IPS-15b (cell line): Measurements from ENCODE around the gene ORM1.

Source experiments
- H3K27me3 ChIP-seq: one replicate; pipeline ENCODE4 v1.6.1; 2013; ENCODE audit warnings: low read length; ENCODE audit not compliant: control insufficient read depth, insufficient read depth
- H3K36me3 ChIP-seq: one replicate; pipeline ENCODE4 v1.6.1; 2013; ENCODE audit warnings: low read length; ENCODE audit not compliant: control insufficient read depth, insufficient read depth
- H3K4me1 ChIP-seq: one replicate; pipeline ENCODE4 v1.6.1; 2013; ENCODE audit warnings: mild to moderate bottlenecking, low read length; ENCODE audit not compliant: control insufficient read depth, insufficient read depth
- H3K4me3 ChIP-seq: one replicate; pipeline ENCODE4 v1.5.1; 2013; ENCODE audit warnings: low read depth, low read length
- H3K9ac ChIP-seq: one replicate; pipeline ENCODE4 v1.6.1; 2013; ENCODE audit warnings: low read depth, mild to moderate bottlenecking, low read length
- H3K9me3 ChIP-seq: one replicate; pipeline ENCODE4 v1.6.1; 2013; ENCODE audit warnings: mild to moderate bottlenecking, low read length; ENCODE audit not compliant: control insufficient read depth, insufficient read depth

The ORM1 gene

DNA sequence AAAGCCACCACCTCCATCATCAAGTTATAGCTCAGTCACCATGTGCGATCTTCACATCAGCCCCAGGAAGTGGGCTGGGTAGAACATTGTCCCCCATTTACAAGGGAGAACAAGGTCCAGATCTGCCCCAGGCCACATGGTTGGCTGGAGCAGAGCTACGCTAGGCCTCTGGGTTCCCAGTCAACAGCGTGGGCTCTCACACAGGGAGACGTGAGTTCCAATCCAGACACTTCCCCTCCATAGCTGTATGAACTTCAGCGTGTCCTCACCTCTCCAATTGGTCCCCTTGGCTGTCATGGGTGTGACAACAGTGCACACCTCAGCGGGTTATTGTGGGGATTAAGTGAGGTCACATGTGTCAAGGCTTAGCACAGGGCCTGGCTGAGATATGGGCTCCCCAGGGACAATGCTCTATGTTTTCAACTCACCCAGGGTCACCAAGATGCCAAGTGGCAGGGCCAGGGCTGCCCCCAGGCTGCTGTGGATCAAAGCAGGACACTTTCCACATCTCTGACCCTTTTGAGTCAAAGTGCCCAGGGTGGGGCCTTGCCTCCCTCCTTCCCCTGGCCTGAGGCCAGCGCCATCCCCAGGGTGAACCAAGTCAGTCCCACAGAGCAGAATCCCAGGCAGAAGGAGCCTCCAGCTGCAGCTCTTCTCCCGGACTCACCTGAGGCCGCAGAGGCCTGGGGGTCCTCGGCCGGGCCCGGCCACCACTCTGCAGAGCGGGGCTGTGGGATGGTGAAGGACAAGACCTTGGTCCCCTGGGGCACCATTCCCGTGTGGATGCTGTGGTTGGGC is 45.1 kb downstream of the ORM1 start:
- Histone ChIP-seq H3K27me3 (no peaks in the 10 kb centered on the region), H3K9me3 (no peaks in the 10 kb centered on the region), H3K4me3 (no peak overlapping the region), H3K9ac (no peak overlapping the region), H3K4me1 (peaks cover 19% of the 10 kb centered on the region), H3K36me3 (peaks cover 16% of the 10 kb centered on the region)

DNA sequence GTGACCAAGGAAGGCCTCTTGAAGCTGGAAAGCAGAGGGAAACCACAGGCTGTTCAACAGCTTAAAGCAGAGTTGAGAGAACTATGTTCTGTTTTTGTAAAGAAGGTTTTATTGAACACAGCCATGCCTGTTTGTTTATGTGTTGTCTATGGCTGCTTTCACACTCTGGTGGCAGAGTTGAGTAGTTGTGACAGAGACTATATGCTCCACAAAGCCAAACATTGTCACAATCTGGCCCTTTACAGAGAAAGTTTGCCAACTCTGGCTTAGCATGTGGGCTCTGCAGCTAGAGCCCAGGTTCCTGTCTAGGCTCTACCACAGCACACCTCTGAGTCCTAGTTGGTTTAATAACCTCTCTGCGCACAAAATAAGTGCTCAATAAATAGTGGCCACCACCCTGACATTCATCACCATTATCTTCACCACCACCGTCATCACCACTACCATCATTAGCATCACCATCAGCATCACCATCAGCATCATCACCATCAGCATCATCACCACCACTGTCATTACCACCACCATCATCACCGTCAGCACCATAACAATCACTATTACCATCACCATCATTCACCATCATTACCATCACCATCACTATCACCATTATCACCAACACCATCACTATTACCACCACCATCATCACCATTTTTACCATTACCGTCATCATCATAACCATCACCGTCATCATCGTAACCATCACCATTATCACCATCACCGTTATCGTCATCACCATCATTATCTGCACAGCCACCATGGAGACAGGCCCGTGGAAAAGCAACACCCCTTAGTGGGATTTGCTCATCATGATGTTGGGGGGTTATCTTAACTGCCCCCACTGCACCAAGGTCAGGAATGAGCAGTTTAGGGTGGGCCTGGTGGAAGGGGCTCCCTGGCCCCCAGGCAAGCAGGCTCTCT is 46.6 kb downstream of the ORM1 start:
- Histone ChIP-seq H3K4me3 (no peak overlapping the region), H3K9ac (no peak overlapping the region), H3K9me3 (no peaks in the 10 kb centered on the region), H3K4me1 (peaks cover 19% of the 10 kb centered on the region), H3K36me3 (peaks cover 13% of the 10 kb centered on the region), H3K27me3 (no peaks in the 10 kb centered on the region)

DNA sequence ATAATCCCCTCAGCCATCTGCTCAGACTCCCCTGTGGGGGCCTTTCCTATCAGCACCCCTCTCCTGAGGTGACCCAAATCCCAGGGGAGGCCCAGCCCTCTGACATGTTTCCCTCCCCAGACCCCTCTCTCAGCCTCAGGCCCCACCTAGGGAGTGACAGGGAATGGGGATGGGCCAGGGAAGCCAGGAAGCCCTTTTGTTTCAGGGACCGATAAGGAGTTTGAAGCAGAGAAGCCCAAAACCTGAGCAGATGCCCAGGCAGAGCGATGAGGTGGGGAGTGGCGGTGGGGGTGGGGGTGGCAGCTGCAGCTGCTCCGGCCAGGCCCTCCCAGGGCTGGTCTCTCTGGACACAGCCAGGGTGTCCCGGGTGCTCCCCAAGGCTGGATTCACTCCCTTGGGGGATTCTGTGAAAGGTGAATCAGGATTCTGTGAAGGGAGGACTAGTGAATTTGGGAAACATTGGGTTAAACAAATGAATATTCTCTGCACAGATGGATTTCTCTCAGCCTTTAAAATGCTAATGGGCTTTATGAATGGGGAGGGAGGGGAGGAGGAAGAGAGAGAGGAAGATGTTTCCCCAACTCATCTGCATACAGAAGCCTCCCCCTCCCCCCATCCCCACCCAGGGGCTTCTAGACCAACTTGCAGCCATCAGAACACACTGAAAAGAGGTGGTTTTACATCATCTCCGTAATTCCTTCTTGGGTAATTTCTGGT is 47.5 kb downstream of the ORM1 start:
- H3K9ac ChIP-seq = no peak overlapping the region
- H3K36me3 ChIP-seq = peaks cover 13% of the 10 kb centered on the region
- peaks cover 25% of the 10 kb centered on the region for H3K4me1 ChIP-seq
- no peaks in the 10 kb centered on the region for H3K9me3 ChIP-seq
- H3K27me3 ChIP-seq = no peaks in the 10 kb centered on the region
- H3K4me3 ChIP-seq = no peak overlapping the region

DNA sequence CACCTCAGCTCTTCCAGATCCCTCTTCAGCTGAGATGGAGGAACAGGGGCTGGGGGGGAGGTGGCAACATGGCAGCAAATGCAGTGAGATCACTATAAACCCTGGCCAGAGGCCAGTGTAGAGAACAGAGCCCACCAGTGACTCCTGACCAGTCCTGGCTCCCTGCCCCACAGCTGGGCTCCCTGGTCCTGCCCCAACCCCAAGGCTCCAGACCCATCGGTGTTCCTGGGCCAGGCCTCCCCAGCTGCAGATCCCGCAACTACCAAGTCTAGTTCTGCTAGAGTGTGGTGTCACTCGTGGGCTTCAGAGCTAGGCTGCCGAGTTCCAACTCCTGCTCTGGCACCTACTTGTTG is 48.0 kb downstream of the ORM1 start:
- Histone ChIP-seq H3K4me3 (no peak overlapping the region), H3K9ac (no peak overlapping the region)

DNA sequence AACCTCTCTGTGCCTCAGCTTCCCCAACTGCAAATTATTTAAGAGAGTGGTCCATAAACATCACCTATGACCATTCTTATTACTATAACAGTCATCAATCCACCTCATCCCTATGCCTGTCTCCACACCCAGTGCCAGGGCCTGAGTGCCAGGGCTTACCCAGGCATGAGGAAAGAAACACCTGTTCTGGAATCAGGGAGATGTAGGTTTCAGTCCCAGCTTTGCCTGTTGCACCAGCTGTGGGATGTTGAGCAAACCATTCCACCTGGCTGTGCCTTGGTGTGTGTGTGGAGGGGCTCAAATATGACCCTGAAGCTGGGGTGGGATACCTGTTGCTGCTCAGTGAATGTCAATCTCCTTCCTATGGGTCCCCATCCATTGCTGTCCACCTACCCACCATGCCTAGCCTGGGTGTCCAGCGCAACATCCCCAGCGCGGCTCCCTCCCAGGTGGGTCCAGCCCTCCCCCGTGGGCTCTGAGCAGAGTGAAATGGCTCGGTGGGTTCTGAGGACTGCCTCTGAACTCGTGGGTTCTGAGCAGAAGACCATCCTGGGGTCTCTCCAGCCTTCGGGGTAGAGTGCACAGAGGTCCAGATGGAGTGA is 48.5 kb downstream of the ORM1 start:
- H3K9ac ChIP-seq = no peak overlapping the region
- peaks cover 25% of the 10 kb centered on the region for H3K4me1 ChIP-seq
- H3K27me3 ChIP-seq = no peaks in the 10 kb centered on the region
- H3K9me3 ChIP-seq = no peaks in the 10 kb centered on the region
- no peak overlapping the region for H3K4me3 ChIP-seq
- peaks cover 15% of the 10 kb centered on the region for H3K36me3 ChIP-seq

More for the DNA sequence above, 48.0 kb downstream of the ORM1 start:
- H3K27me3 ChIP-seq = no peaks in the 10 kb centered on the region
- peaks cover 25% of the 10 kb centered on the region for H3K4me1 ChIP-seq
- peaks cover 13% of the 10 kb centered on the region for H3K36me3 ChIP-seq
- H3K9me3 ChIP-seq = no peaks in the 10 kb centered on the region

DNA sequence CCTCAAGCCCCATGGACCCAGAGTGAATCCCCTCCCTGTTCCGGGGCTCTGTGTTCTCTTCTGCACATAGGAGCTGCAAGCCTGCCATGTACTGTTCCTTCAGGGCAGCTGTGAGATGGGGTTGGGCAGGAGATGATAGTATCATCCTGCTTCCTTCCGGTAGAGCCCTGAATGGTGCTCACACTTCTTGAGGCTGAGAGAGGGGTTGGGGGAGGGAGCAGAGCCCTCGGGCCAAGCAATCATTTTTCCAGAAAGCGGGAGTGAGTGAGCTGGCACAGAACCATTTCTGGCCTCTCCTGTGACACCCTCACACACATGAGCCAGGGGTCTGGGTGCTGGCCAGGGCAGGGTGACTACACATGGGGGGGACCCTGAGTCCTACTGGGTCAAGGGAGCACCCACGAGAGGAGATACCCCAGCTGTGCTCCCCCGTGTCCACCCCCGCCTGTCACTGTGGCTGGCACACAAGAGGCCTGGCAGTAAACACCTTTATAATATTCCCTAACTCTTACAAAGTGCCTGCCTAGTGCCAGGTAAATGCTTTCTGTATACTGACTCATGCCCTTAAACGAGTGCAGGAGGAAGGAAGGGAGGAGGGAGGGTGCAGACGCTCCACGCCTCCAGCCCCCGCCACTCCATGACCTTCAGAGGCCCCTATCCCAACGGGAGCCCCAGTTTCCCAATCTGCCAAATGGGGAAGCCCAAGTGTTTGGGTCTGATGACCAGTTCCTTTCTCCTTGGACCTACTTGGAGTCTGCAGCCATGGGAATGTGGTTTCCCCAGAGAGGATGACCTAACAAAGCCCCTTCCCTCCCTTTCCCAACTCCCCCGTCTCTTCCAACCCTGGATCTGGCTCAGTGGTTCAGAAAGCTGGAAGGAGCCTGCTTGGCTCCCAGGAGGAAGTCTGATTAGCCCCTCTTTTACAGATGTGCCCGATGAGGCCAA is 49.3 kb downstream of the ORM1 start:
- H3K9ac ChIP-seq = no peak overlapping the region
- peaks cover 21% of the 10 kb centered on the region for H3K36me3 ChIP-seq
- H3K4me1 ChIP-seq = peaks cover 25% of the 10 kb centered on the region
- H3K27me3 ChIP-seq = no peaks in the 10 kb centered on the region
- H3K4me3 ChIP-seq = no peak overlapping the region
- no peaks in the 10 kb centered on the region for H3K9me3 ChIP-seq

DNA sequence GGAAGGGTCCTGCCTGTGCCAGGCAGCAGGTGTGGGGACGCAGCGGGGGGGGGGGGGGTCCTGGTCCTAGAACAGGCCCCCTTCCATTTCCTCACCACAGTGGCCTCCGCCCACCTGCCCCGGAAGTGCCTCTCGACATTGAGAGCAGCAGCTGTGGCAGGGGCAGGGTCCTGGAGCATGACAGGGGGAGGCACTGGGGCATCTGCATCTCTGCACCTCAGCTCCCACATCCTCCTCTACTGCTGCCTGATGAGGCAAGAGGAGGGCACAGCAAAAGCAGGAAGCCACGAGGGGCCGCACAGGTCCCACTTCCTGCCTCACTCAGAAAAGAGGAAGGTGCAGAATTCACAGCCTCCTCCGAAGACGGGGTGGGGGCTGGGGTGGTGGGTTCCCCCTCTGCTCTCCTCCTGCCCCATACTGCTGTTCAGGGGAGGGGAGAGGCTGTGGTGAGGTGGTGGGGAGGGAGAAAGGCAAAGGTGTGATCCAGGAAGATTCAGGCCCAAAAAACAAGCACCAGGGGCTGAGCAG is 50.1 kb downstream of the ORM1 start:
- peaks cover 25% of the 10 kb centered on the region for H3K4me1 ChIP-seq
- H3K9ac ChIP-seq = no peak overlapping the region
- H3K9me3 ChIP-seq = no peaks in the 10 kb centered on the region
- H3K36me3 ChIP-seq = peaks cover 16% of the 10 kb centered on the region
- H3K27me3 ChIP-seq = no peaks in the 10 kb centered on the region
- H3K4me3 ChIP-seq = no peak overlapping the region

DNA sequence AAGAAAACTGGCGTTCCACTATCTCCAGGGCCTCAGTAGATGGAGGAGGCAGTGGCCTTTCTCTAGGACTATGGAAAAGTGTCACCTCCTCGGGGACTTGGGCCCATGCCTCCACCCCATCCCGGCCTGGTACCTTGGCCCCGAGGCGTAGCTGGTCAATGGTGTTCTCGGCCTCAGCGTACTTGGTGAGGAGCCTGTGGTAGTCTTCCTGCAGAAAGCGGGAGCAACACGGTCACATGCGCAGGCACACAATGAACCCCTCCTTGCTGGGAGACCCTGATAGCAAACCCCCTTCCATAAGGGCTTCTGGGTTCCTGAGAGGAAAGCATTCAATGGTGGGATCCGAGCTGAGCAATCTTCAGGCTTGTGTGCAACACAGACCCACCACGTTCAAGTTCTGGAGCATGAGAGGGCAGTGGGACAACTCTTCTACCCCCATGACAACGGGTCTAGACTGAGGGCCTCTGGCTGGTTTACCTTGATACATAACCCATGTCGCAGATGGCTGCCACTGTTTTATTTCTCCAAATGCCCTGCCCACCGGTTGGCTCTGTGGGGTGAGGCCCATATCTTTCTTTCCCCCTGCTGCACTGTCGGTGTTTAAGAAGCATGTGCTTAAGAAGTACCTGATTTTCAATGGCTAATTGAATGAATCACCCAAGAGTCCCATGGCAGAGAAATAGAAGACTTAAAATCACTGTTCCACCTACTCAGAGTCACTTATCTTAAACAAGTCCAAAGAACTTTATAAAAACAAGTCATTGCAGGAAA is 51.2 kb downstream of the ORM1 start:
- peaks cover 24% of the 10 kb centered on the region for H3K4me1 ChIP-seq
- H3K36me3 ChIP-seq = peaks cover 12% of the 10 kb centered on the region

DNA sequence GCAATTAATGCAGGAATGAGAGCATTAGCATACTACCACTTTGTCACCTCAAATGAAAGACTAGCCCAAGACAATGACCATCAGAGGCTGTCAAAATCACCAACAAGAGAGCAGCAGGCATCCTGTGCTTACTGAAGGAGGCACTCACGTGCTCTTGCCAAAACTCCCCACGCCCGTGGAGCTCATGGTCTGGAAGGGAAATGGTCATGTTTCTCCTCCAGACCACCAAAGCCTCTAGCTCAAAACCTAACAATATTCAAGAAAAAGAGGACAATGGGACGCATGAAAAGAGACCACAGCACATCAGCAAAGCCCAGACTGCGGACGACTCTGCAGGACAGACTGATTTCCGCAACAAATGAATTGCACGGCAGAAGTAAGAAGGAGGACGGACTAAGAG is 52.0 kb downstream of the ORM1 start:
- H3K36me3 ChIP-seq = peaks cover 12% of the 10 kb centered on the region

More for the DNA sequence above, 51.2 kb downstream of the ORM1 start:
- Histone ChIP-seq H3K4me3 (no peak overlapping the region), H3K9me3 (no peaks in the 10 kb centered on the region), H3K27me3 (no peaks in the 10 kb centered on the region), H3K9ac (no peak overlapping the region)

More for the DNA sequence above, 52.0 kb downstream of the ORM1 start:
- no peaks in the 10 kb centered on the region for H3K9me3 ChIP-seq
- H3K27me3 ChIP-seq = no peaks in the 10 kb centered on the region
- H3K4me3 ChIP-seq = no peak overlapping the region
- no peak overlapping the region for H3K9ac ChIP-seq
- peaks cover 16% of the 10 kb centered on the region for H3K4me1 ChIP-seq
